Keratinocyte (primary cell): ENCODE measurements around the gene DUSP22. TPM values are rescaled to one million over a fixed set of nuclear protein-coding genes. Genes with fewer than 3 reads are reported as not detected.

Source experiments
- DNase-seq: peaks from one replicate; pipeline ENCODE4 v3.0.0-alpha.2; 2011; ENCODE audit warnings: low read depth, missing footprints, low spot score
- FAIRE-seq: peaks from 2 replicates; lab custom pipeline; 2011; peaks lifted over from hg19 to GRCh38; lab: Jason Lieb, UNC
- H2AFZ ChIP-seq: 2 replicates; pipeline ENCODE4 v1.6.0; 2012; ENCODE audit warnings: low read length, control low read depth, inconsistent platforms; ENCODE audit not compliant: control insufficient read depth
- H3K27ac ChIP-seq: 2 replicates; pipeline ENCODE4 v1.5.1; 2011; ENCODE audit warnings: low read length; ENCODE audit not compliant: control insufficient read depth, insufficient read depth
- H3K27me3 ChIP-seq: 3 replicates; pipeline ENCODE4 v1.6.0; 2011; ENCODE audit warnings: low read length; ENCODE audit not compliant: control insufficient read depth, insufficient read depth; ENCODE audit errors: extremely low read depth
- H3K36me3 ChIP-seq, 2 experiments: 2 replicates in 1 of 2; 3 replicates in 1 of 2; pipeline ENCODE4 v1.5.1; 2011; ENCODE audit warnings: low read length in 2 of 2, mild to moderate bottlenecking in 1 of 2; ENCODE audit not compliant: control insufficient read depth in 2 of 2, insufficient read depth in 2 of 2; ENCODE audit errors: extremely low read depth in 1 of 2
- H3K4me1 ChIP-seq: 3 replicates; pipeline ENCODE4 v1.5.1; 2011; ENCODE audit warnings: low read length; ENCODE audit not compliant: control insufficient read depth, insufficient read depth; ENCODE audit errors: extremely low read depth
- H3K4me2 ChIP-seq: 3 replicates; pipeline ENCODE4 v1.6.0; 2011; ENCODE audit warnings: low read depth, low read length; ENCODE audit not compliant: control insufficient read depth, insufficient read depth; ENCODE audit errors: extremely low read depth
- H3K4me3 ChIP-seq, 3 experiments: fragments of 200-600 bp in 1 of 3; sonication (generic) in 1 of 3; 2 replicates in 2 of 3; 3 replicates in 1 of 3; pipeline ENCODE4 v1.5.1; 2011 to 2016; ENCODE audit warnings: low read length in 3 of 3, mild to moderate bottlenecking in 3 of 3, control low read depth in 2 of 3, inconsistent platforms in 1 of 3, low read depth in 1 of 3, mixed read lengths in 1 of 3, mixed run types in 1 of 3, moderate library complexity in 1 of 3; ENCODE audit not compliant: control insufficient read depth in 2 of 3, insufficient read depth in 2 of 3; ENCODE audit errors: extremely low read depth in 1 of 3
- H3K79me2 ChIP-seq: 2 replicates; pipeline ENCODE4 v1.6.0; 2012; ENCODE audit warnings: low read length; ENCODE audit not compliant: control insufficient read depth, insufficient read depth
- H3K9ac ChIP-seq: 3 replicates; pipeline ENCODE4 v1.6.0; 2011; ENCODE audit warnings: low read length; ENCODE audit not compliant: control insufficient read depth, insufficient read depth; ENCODE audit errors: extremely low read depth
- H3K9me1 ChIP-seq: 3 replicates; pipeline ENCODE4 v1.6.0; 2011; ENCODE audit warnings: low read length; ENCODE audit not compliant: control insufficient read depth, insufficient read depth; ENCODE audit errors: extremely low read depth
- H3K9me3 ChIP-seq: 2 replicates; pipeline ENCODE4 v1.5.1; 2012; ENCODE audit warnings: low read depth, low read length; ENCODE audit not compliant: control insufficient read depth
- H4K20me1 ChIP-seq: 3 replicates; pipeline ENCODE4 v1.6.0; 2011; ENCODE audit warnings: low read length; ENCODE audit not compliant: control insufficient read depth, insufficient read depth; ENCODE audit errors: extremely low read depth
- CTCF ChIP-seq, 3 experiments: IDR thresholded peaks in 1 of 3; conservative IDR thresholded peaks in 1 of 3; optimal IDR thresholded peaks in 1 of 3; 2 replicates in 2 of 3; 3 replicates in 1 of 3; pipeline versions ENCODE3 to v1.5.1; 2011; ENCODE audit warnings: low read length in 3 of 3, mild to moderate bottlenecking in 3 of 3, moderate library complexity in 2 of 3, control low read depth in 1 of 3, inconsistent platforms in 1 of 3; ENCODE audit not compliant: insufficient read depth in 2 of 3; ENCODE audit errors: extremely low read depth in 1 of 3
- EZH2 ChIP-seq: IDR thresholded peaks from one replicate; pipeline ENCODE4 v1.6.1; 2012; ENCODE audit warnings: inconsistent platforms, mild to moderate bottlenecking, low read length, moderate library complexity
- dilution Hi-C: fragments of 300-500 bp; cut with MboI; formaldehyde crosslinking; loops from one replicate; pipeline ENCODE4 v1.7.0; 2020; ENCODE audit warnings: low sequenced_read_pairs; ENCODE audit not compliant: extremely low pct_ligation_motif_present
- polyA plus RNA-seq, 5 experiments: library from polyadenylated mRNA; depleted of rRNA in 3 of 5; stranded (reverse) in 3 of 5; stranded (forward) in 1 of 5; unstranded in 1 of 5; fragments of >200 nt; gene quantifications; 1 replicate in 1 of 5; 2 replicates in 3 of 5; 3 replicates in 1 of 5; pipeline versions ENCODE4 v1.2.1 to v1.2.3, GENCODE V29; 2011 to 2012; ENCODE audit warnings: missing spikeins in 2 of 5, low read depth in 1 of 5, low replicate concordance in 1 of 5

DUSP22 gene
- polyA plus RNA-seq, 1 donor (not counting 4 experiments of a cell fraction or from before 2014, with no cell fraction given) = 17.3 TPM

- Histone ChIP-seq H3K4me2 (no peak overlapping the region), H2AFZ (no peak overlapping the region), H3K27ac (no peak overlapping the region), H3K27me3 (no peaks in the 10 kb centered on the region), H3K9ac (no peak overlapping the region), H3K9me3 (no peaks in the 10 kb centered on the region), H3K4me1 (no peaks in the 10 kb centered on the region), H3K36me3 (no peaks in the 10 kb centered on the region), H3K79me2 (no peaks in the 10 kb centered on the region), H4K20me1 (no peaks in the 10 kb centered on the region), H3K4me3 (no peak overlapping the region), H3K9me1 (no peaks in the 10 kb centered on the region)
- TF ChIP-seq EZH2 = no peak
- no peak for TF ChIP-seq CTCF (optimal IDR thresholded peaks at IDR 0.05 in 1 of 3, IDR thresholded peaks at IDR 0.05 in 1 of 3, conservative IDR thresholded peaks at IDR 0.05 in 1 of 3; ENCODE audit: extremely low read depth in 1 of 3, insufficient read depth in 2 of 3, low read length in 3 of 3)
- DNase-seq (no peak), FAIRE-seq (no peak)
- dilution Hi-C loops = no loop called here
Observed at GRCh38 chr6:273551-274058, 18.7 kb upstream of the DUSP22 start.

- no peaks in the 10 kb centered on the region for H4K20me1 ChIP-seq
- H2AFZ ChIP-seq = no peak overlapping the region
- H3K4me2 ChIP-seq = no peak overlapping the region
- TF ChIP-seq CTCF (optimal IDR thresholded peaks at IDR 0.05 in 1 of 3, IDR thresholded peaks at IDR 0.05 in 1 of 3, conservative IDR thresholded peaks at IDR 0.05 in 1 of 3; ENCODE audit: extremely low read depth in 1 of 3, insufficient read depth in 2 of 3, low read length in 3 of 3) = no peak
- TF ChIP-seq EZH2 = no peak
- no peak overlapping the region for H3K27ac ChIP-seq
- no peaks in the 10 kb centered on the region for H3K79me2 ChIP-seq
- H3K4me1 ChIP-seq = no peaks in the 10 kb centered on the region
- no peak for FAIRE-seq
- H3K27me3 ChIP-seq = no peaks in the 10 kb centered on the region
- H3K36me3 ChIP-seq = no peaks in the 10 kb centered on the region
- no peak for DNase-seq
- no peaks in the 10 kb centered on the region for H3K9me1 ChIP-seq
- no peak overlapping the region for H3K4me3 ChIP-seq
- dilution Hi-C loops = no loop called here
- H3K9me3 ChIP-seq = peaks cover 1% of the 10 kb centered on the region
- H3K9ac ChIP-seq = no peak overlapping the region
Observed at GRCh38 chr6:277746-278145, 14.5 kb upstream of the DUSP22 start.
